Prostate gland (tissue), 2 donors: Measurements from ENCODE around the gene MAP3K9.

ENCODE experiments used
- CTCF ChIP-seq, 4 experiments: fragments of 200-600 bp in 2 of 4; fragments of 450-650 bp in 2 of 4; sonication (generic) in 2 of 4; IDR thresholded peaks; 1 replicate in 3 of 4; 2 replicates in 1 of 4; pipeline ENCODE4 v1.5.1; 2016 to 2019; ENCODE audit warnings: antibody characterized with exemption in 4 of 4, mild to moderate bottlenecking in 2 of 4, moderate library complexity in 2 of 4
- POLR2A ChIP-seq: fragments of 450-650 bp; IDR thresholded peaks from one replicate; pipeline ENCODE4 v1.6.1; 2016; ENCODE audit warnings: antibody characterized with exemption, mild to moderate bottlenecking
- POLR2AphosphoS5 ChIP-seq: sonication (generic); formaldehyde crosslinking; IDR thresholded peaks from one replicate; pipeline ENCODE4 v1.6.1; 2017; ENCODE audit warnings: antibody characterized with exemption

- no peak for TF ChIP-seq CTCF (IDR thresholded peaks at IDR 0.05)
- TF ChIP-seq POLR2A = no peak
- TF ChIP-seq POLR2AphosphoS5 = no peak
These were observed 108.2 kb downstream of the MAP3K9 start for GRCh38 chr14:70700955-70701585.
